HG03378 (cell line): ENCODE measurements around the gene KRT81.
A peak's percentile ranks its signal among the peaks of the same experiment; 100 is the strongest.
"Not testable (repeated sequence)": the region's sequence is repeated elsewhere in the genome, so short reads cannot be mapped to it uniquely, and the experiment has no call there.

Source experiments
- ATAC-seq: cut with Tn5 transposase; IDR thresholded peaks from one replicate; pipeline ENCODE4 v1.9.1; 2021; ENCODE audit warnings: mild to moderate bottlenecking, moderate library complexity; ENCODE audit not compliant: unreplicated experiment

Gene KRT81

DNA sequence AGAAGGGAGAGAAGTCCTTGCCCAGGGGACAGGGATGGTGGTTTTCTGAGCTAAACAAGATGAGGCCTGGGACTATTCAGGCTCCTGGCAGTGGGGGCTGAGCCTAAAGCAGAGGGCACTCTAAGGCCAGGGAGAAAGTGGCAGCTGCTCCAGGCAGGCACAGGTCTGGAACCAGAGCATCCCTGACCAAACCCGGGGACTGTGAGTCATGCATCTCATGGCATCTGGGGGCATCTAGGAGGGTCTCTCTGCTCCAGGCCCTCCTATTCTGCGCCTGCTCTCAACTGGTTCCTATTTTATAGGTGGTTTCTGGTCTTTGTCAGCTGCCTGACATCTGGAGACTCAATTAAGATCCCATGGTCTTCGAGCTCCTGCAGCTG lies 46.7 kb downstream of the KRT81 start:
- ATAC-seq: no peak

DNA sequence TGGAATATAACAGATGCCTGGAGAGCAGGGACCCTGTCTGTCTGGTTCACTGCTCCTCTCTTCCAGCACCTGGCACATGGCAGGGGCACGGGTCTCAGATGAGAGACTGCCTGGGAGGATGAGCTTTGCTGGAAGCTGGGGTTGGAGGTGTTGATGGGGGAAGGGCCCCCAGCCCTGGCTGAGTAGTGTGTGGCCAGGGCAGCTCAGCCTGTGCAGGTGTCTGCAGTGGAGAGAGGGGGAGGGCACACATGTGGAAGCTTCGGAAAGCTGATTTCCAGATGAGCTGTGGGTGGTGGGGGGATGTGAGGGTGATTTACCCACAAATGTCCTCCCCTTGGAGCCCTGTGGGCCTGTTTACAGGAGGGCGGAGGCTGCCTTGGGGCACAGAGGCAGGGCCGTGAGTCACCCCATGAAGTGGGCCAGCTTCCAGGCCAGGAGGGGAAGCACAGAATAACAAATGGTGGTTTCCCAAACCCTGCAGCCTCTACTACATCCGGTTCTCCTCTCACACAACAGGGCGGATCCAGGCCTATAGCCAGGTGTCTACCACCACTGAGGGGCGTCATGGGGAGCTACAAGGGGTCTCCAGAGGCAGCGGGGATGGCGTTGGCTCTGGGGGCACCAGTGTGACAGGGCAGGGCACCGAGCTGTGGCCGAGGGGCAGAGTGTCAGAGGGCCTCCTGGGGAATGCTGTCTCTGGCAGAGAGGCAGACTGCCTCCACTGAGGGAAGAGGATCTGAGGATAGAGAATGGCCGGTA lies 47.3 kb downstream of the KRT81 start:
- peak; percentile 87 for ATAC-seq

GRCh38 chr12:52243259-52243855 lies 48.0 kb downstream of the KRT81 start:
- no peak for ATAC-seq

DNA sequence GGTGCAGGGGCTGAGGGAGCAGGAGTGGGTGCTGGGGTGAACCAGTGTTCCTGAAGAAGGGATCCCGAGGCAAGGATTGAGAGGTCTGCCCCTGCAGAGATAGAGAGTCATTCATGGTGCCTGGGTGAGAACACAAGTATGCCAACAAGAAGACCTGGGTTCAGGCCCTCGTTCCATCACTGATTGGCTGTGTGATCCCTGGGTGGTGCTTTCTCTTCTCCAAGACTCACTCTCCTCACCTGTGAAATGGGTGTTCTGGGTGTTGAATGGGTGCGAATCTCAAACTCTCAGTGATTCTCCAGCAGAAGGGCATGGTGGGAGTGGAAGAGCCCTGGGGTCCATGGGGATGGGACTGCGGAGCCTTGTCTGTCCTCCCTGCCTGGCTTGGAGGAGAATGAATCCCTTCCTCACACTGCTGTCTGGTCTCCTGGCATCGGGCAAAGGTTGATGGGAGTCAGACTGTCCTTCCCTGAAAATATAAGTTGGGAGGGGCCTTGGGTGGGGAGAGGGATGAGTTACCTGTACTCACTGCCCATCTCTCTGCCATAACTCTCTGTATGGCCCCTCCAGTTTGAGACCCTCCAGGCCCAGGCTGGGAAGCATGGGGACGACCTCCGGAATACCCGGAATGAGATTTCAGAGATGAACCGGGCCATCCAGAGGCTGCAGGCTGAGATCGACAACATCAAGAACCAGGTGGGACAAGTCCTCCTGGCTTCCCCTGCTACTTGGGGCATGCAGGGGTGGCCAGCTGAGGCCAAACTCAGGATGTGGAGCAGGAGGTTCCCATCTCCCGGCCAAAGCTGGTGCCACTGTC lies 48.7 kb downstream of the KRT81 start:
- ATAC-seq: no peak

DNA sequence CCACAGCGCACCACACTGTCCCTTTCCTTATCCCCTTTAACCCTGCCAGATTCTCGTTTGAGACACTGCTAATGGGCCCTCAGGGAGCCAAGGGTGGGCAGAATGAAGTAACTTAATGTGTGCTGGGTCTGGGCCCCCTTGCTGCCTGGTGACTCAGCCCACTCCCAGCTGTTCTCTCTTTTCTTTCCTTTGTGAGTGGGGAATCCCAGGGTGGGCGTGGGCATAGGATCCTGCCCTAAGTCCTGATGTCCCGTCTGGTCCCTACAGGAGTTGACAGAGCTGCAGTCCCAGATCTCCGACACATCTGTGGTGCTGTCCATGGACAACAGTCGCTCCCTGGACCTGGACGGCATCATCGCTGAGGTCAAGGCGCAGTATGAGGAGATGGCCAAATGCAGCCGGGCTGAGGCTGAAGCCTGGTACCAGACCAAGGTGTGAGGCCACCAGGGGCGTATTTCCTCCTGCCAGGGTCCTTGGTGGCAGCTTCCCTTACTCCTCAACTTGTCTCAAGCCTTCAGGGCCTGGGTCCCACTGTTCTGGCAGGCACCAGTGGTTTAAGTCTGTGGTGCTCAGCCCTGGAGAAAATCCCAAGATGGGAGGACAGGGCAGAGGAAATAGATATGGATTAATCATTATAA lies 50.0 kb downstream of the KRT81 start:
- ATAC-seq: no peak

GRCh38 chr12:52240247-52240646 lies 51.1 kb downstream of the KRT81 start:
- ATAC-seq: not testable (repeated sequence)

- no peak for ATAC-seq
These were observed 51.6 kb downstream of the KRT81 start for GRCh38 chr12:52239767-52240166.

DNA sequence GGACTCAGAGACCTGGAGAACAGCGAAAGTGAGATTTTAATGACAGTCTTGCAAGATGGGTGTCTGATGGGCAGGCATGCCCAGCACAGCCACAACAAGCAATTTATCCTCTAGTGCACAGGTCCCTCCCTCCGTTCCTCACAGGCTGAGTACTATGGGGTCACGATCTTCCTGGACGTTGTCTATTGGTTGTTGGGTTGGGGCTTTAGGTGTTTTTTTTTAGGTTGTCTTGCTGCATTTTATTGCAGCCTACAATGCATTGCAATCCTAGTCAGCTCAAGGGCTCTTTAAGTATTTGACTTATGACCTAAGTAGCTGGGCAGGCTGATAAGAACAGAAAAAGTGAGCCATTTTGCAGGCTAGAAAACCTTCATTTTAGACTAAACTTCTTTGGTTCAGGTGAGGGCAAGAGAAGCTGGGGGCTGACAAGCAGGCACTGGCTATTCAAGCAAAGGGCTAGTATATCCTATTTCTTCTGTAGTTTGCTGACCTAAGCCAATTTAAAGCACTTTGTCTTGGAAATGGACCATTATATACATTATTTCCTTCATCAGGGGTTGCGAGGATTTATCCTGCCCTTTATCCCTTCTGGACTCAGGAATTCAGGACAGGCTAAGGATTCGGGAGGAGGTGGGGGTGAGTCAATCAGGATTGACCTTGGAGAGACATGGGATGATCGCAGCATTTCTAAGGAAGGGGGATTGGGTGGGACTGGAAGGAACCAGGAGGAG lies 52.3 kb downstream of the KRT81 start:
- ATAC-seq: no peak

DNA sequence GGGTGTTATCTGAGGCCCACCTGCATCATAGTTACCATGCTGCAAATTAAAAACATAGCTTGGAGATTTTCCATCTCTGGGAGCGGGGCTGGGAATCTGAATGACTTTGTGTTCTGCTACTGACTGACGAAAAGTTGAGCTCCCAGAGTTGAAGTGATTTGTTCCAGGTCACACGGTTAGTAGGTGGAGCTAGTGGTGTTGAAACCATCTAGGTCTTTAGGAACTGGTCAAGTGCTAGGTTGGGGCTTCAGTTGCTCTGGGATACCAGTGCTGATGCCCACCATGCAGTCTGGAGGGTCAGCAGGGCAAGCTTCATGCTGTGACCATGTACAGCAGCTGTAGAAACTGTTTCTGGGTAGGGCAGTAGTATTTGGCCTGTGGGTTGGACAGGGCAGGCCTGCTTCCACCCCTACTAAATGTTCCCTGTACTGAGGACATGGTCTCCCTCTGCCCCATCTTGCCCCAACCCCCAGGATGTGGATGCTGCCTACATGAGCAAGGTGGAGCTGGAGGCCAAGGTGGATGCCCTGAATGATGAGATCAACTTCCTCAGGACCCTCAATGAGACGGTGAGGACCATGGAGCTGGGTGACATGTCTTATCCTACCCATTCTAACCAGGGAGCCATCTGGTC lies 53.0 kb downstream of the KRT81 start:
- ATAC-seq: no peak

DNA sequence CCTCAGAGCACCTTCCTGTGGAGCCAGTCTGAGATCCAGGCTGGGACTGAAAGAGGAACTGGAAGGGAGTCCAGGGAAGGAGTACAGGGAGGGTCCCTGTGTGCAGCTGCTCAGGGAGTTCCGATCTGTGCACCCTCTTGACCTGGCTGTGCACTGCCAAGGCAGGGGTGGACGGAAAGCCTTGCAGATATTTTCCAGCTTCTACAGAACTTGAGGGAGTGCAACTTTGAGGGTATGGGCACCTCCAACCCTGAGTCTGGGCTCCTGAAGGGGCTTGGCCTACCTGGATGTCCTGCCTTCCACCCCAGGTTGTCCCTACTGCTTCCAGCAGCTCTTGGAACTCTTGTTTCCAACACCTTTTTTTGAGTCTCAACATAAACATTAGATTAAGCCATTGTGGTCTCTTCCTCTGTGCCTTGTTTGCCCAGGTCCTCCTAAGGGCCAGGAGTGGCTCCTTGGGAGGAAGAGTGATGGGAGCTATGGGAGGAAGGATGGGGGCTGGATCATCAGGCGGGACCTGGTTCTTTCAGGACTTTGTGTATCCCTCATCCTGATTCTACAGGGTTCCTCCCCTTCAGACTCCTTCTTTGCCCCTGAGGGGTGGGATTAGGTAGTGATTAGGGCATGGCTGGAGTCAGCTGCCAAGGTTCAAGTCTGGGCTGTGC lies 54.8 kb downstream of the KRT81 start:
- ATAC-seq: no peak
